Right lobe of liver (tissue), 6 donors: ENCODE data around the gene NKX2-3. TPM values are rescaled to one million over a fixed set of nuclear protein-coding genes. Genes with fewer than 3 reads are reported as not detected.

Source experiments
- ATAC-seq, 4 donors: fragments of 200-7000 bp; cut with Tn5 transposase; one replicate each; pipeline ENCODE4 v1.9.1; 2020; ENCODE audit warnings: mild to moderate bottlenecking in 4 of 4, moderate library complexity in 4 of 4
- DNase-seq, 3 donors: peaks; one replicate each; pipeline ENCODE4 v3.0.0-alpha.2; 2020
- H3K27ac ChIP-seq, 3 donors: fragments of 200-600 bp; one replicate each; pipeline ENCODE4 v1.8.0; 2022
- H3K27me3 ChIP-seq, 2 donors: fragments of 200-600 bp; one replicate each; pipeline ENCODE4 v1.8.0; 2022
- H3K36me3 ChIP-seq, 4 donors: fragments of 200-600 bp; sonication (generic) in 1 of 4; one replicate each; pipeline versions ENCODE4 v1.5.1 to v1.8.0; 2017 to 2022; ENCODE audit warnings: control low read depth in 1 of 4
- H3K4me1 ChIP-seq, 4 donors: fragments of 200-600 bp; sonication (generic) in 1 of 4; one replicate each; pipeline versions ENCODE4 v1.5.1 to v1.8.0; 2017 to 2022; ENCODE audit warnings: control low read depth in 1 of 4
- H3K4me3 ChIP-seq, 3 donors: fragments of 200-600 bp; one replicate each; pipeline ENCODE4 v1.8.0; 2022
- H3K9me3 ChIP-seq, 4 donors: fragments of 200-600 bp; sonication (generic) in 1 of 4; one replicate each; pipeline versions ENCODE4 v1.5.1 to v1.8.0; 2017 to 2022; ENCODE audit warnings: control low read depth in 1 of 4
- CTCF ChIP-seq, 4 donors: fragments of 200-600 bp in 3 of 4; fragments of 450-650 bp in 1 of 4; IDR thresholded peaks; one replicate each; pipeline versions ENCODE4 v1.5.1 to v1.8.0; 2016 to 2022; ENCODE audit warnings: antibody characterized with exemption in 4 of 4, mild to moderate bottlenecking in 2 of 4
- POLR2A ChIP-seq: fragments of 450-650 bp; IDR thresholded peaks from one replicate; pipeline ENCODE4 v1.6.1; 2017; ENCODE audit warnings: antibody characterized with exemption, mild to moderate bottlenecking
- WGBS: methylation state at CpG from one replicate; pipeline ENCODE4 v1.1.6; 2018; ENCODE audit warnings: low coverage, low lambda C conversion rate; ENCODE audit not compliant: insufficient coverage; ENCODE audit errors: missing lambda C conversion rate; 5-methylcytosine and 5-hydroxymethylcytosine counted together
- intact Hi-C, 2 donors: fragments of 100-400 bp; cut with DNase I; formaldehyde crosslinking; loops; one replicate each; pipeline versions ENCODE4 v1.11.2 to v1.14.1; 2022
- long read RNA-seq: library from polyadenylated mRNA; unstranded; transcript quantifications from one replicate; pipeline ENCODE4 v2.0.0, GENCODE V29; 2019
- total RNA-seq, 6 experiments: library from RNA; depleted of rRNA in 2 of 6; stranded (reverse); fragments of >200 nt in 2 of 6; fragmentation: NEBNext Ultra II Directional in 3 of 6; extraction: Animal tissue kit (Norgen Biotek cat#: 25700) in 3 of 6; gene quantifications; one replicate each; pipeline versions ENCODE4 v1.1.0 to v1.2.4, GENCODE V29; 2016 to 2023
- donor health status: DM: no; HTN: yes; CAD: no.
- donor health status: DM: no; HTN: no; CAD: no.
- donor health status: DM: no; HTN: no; CAD: no.
- donor health status: DM: no; HTN: yes; CAD: no.
- donor health status: DM: no; HTN: yes; CAD: no.

Gene NKX2-3
- under 1 TPM in 1 of 6 experiments, not detected in 5; 0.18 TPM for total RNA-seq
- long read RNA-seq, result 0 reads

- Histone ChIP-seq H3K36me3 (no peaks in the 10 kb centered on the region), H3K4me3 (no peak within 1 kb of the TSS), H3K27ac (no peak within 1 kb of the TSS), H3K9me3 (no peaks in the 10 kb centered on the region), H3K27me3 (peaks cover 32 to 81% of the 10 kb centered on the region in 2 donors), H3K4me1 (peaks cover 0 to 15% (median 0%) of the 10 kb centered on the region in 4 donors)
- ATAC-seq, result peak; percentile 31 to 53 (median 44)
- WGBS, result 4% methylated on average over 25 of the region's 51 CpGs
- intact Hi-C loops, result no loop called here
- peak in 2 of 3 donors; percentile 66 to 68 for DNase-seq
- no peak for TF ChIP-seq CTCF (IDR thresholded peaks at IDR 0.05)
- TF ChIP-seq POLR2A, result no peak
These were observed at the start of gene NKX2-3 for GRCh38 chr10:99532687-99533495. NKX2-3 (plus strand) TSS chr10:99532942; CDS start chr10:99533132, 190 bp downstream.

- no peak for TF ChIP-seq CTCF (IDR thresholded peaks at IDR 0.05)
- TF ChIP-seq POLR2A, result no peak
- ATAC-seq (no peak), DNase-seq (no peak)
- Histone ChIP-seq H3K4me3 (no peak overlapping the region), H3K9me3 (no peaks in the 10 kb centered on the region), H3K27ac (no peak overlapping the region), H3K4me1 (no peaks in the 10 kb centered on the region), H3K27me3 (no peaks in the 10 kb centered on the region), H3K36me3 (no peaks in the 10 kb centered on the region)
- 41% methylated on average over 19 of the region's 27 CpGs for WGBS
- intact Hi-C loops, result no loop called here
These were observed 47.8 kb upstream of the NKX2-3 start for GRCh38 chr10:99484626-99485581.

- no peak overlapping the region for H3K4me3 ChIP-seq
- intact Hi-C loops, result no loop called here
- no peak for TF ChIP-seq CTCF (IDR thresholded peaks at IDR 0.05)
- no peak for TF ChIP-seq POLR2A
- no peaks in the 10 kb centered on the region for H3K4me1 ChIP-seq
- 51% methylated on average over 5 of the region's 5 CpGs for WGBS
- H3K27ac ChIP-seq, result no peak overlapping the region
- H3K36me3 ChIP-seq, result no peaks in the 10 kb centered on the region
- H3K27me3 ChIP-seq, result peaks cover 0 to 7% of the 10 kb centered on the region in 2 donors
- no peaks in the 10 kb centered on the region for H3K9me3 ChIP-seq
- DNase-seq (no peak), ATAC-seq (no peak)
These were observed 45.5 kb upstream of the NKX2-3 start for GRCh38 chr10:99487125-99487807.

GRCh38 chr10:99489271-99489670 is 43.5 kb upstream of the NKX2-3 start:
- Histone ChIP-seq H3K4me3 (no peak overlapping the region), H3K4me1 (no peaks in the 10 kb centered on the region), H3K27ac (no peak overlapping the region), H3K36me3 (no peaks in the 10 kb centered on the region), H3K9me3 (no peaks in the 10 kb centered on the region), H3K27me3 (peaks cover 0 to 8% of the 10 kb centered on the region in 2 donors)
- 23% methylated on average over 3 of the region's 3 CpGs for WGBS
- TF ChIP-seq CTCF (IDR thresholded peaks at IDR 0.05), result no peak
- TF ChIP-seq POLR2A, result no peak
- DNase-seq (no peak), ATAC-seq (no peak)
- intact Hi-C loops, result no loop called here
